Stimulated activated CD8-positive, alpha-beta memory T cell treated with anti-CD3 and anti-CD28 coated beads, Interleukin-2, amount 100 ng/mL, for 1 hour (primary cell): ENCODE data around the gene CEBPG.
A peak's percentile ranks its signal among the peaks of the same experiment; 100 is the strongest.

Source experiments
- DNase-seq, 2 donors: peaks; one replicate each; pipeline ENCODE4 v3.0.0-alpha.2; 2020; ENCODE audit warnings: low read depth in 2 of 2

CEBPG gene

GRCh38 chr19:33405553-33406461 is 32.3 kb downstream of the CEBPG start:
- DNase-seq: no peak

GRCh38 chr19:33406521-33407139 is 33.1 kb downstream of the CEBPG start:
- peak; percentile 42 to 49 for DNase-seq

- DNase-seq: no peak
Observed at GRCh38 chr19:33407140-33407551, 33.6 kb downstream of the CEBPG start.

- no peak for DNase-seq
Observed at GRCh38 chr19:33407716-33408115, 34.2 kb downstream of the CEBPG start.

GRCh38 chr19:33408116-33408515 is 34.6 kb downstream of the CEBPG start:
- DNase-seq: no peak

- no peak for DNase-seq
Observed at GRCh38 chr19:33408538-33409434, 35.3 kb downstream of the CEBPG start.

GRCh38 chr19:33409906-33410685 is 36.6 kb downstream of the CEBPG start:
- DNase-seq: no peak

- no peak for DNase-seq
Observed at GRCh38 chr19:33410915-33411401, 37.4 kb downstream of the CEBPG start.

- DNase-seq: no peak
Observed at GRCh38 chr19:33411621-33412180, 38.2 kb downstream of the CEBPG start.

- DNase-seq: no peak
Observed at GRCh38 chr19:33412601-33413425, 39.3 kb downstream of the CEBPG start.

GRCh38 chr19:33413426-33413725 is 39.9 kb downstream of the CEBPG start:
- no peak for DNase-seq

- DNase-seq: no peak
Observed at GRCh38 chr19:33413868-33414666, 40.6 kb downstream of the CEBPG start.

- DNase-seq: no peak
Observed at GRCh38 chr19:33414667-33415605, 41.4 kb downstream of the CEBPG start.

- peak; percentile 35 to 37 for DNase-seq
Observed at GRCh38 chr19:33416307-33417215, 43.1 kb downstream of the CEBPG start.

GRCh38 chr19:33417751-33418150 is 44.2 kb downstream of the CEBPG start:
- no peak for DNase-seq

- no peak for DNase-seq
Observed at GRCh38 chr19:33418461-33418860, 45.0 kb downstream of the CEBPG start.
